HCT116 (cell line): ENCODE data around the gene PRKG1. TPM values are rescaled to one million over a fixed set of nuclear protein-coding genes. Genes with fewer than 3 reads are reported as not detected.

Experiments
- ATAC-seq: fragments of 200-7000 bp; cut with Tn5 transposase; 2 replicates; pipeline ENCODE4 v1.9.1; 2020; ENCODE audit warnings: mild to moderate bottlenecking, moderate library complexity
- BruUV-seq: library from RNA; stranded (reverse); fragments of 400-500 nt; replicated peaks from 2 replicates; lab custom pipeline; 2021; lab: Mats Ljungman, UMichigan
- CTCF ChIA-PET: fragments of 300-600 bp; sonication (Branson Sonifier 250); formaldehyde crosslinking; loops from one replicate; lab custom pipeline; 2021; ENCODE audit warnings: antibody characterized with exemption; lab: Charles Lee
- POLR2A ChIA-PET: fragments of 300-600, 350-600 bp; sonication (Branson Sonifier 250); formaldehyde crosslinking; loops from one replicate; lab custom pipeline; 2021; ENCODE audit warnings: antibody characterized with exemption; lab: Charles Lee
- RAD21 ChIA-PET, 2 experiments: fragments of 300-600 bp; sonication (Branson Sonifier 250); formaldehyde crosslinking; loops; one replicate each; lab custom pipeline; 2023; ENCODE audit warnings: low total read pairs in 2 of 2; ENCODE audit not compliant: uncharacterized antibody in 2 of 2, unreplicated experiment in 2 of 2, low non-redundant PET in 1 of 2; lab: Charles Lee
- DNase-seq: peaks from one replicate; pipeline ENCODE4 v3.0.0-alpha.2; 2010; ENCODE audit warnings: low read depth, low spot score
- H2AFZ ChIP-seq: fragments of 200-600 bp; shearing (Covaris generic), sonication (generic); 2 replicates; pipeline ENCODE4 v1.6.1; 2017; ENCODE audit warnings: low read depth, mixed run types, mixed read lengths, antibody characterized with exemption, low read length; ENCODE audit not compliant: poor library complexity, severe bottlenecking
- H3K27ac ChIP-seq: 2 replicates; pipeline ENCODE4 v1.5.1; 2012; ENCODE audit warnings: low read depth, low read length
- H3K27me3 ChIP-seq: fragments of 200-600 bp; sonication (generic); 2 replicates; pipeline ENCODE4 v1.6.1; 2016; ENCODE audit warnings: mixed run types, low read length, mixed read lengths; ENCODE audit not compliant: insufficient read depth
- H3K36me3 ChIP-seq, 2 experiments: fragments of 200-500 bp in 1 of 2; fragments of 200-600 bp in 1 of 2; sonication (Bioruptor generic) in 1 of 2; sonication (generic) in 1 of 2; 2 replicates each; pipeline versions ENCODE4 v1.5.1 to v1.6.1; 2014 to 2016; ENCODE audit warnings: low read length in 2 of 2, inconsistent platforms in 1 of 2, mixed read lengths in 1 of 2, mixed run types in 1 of 2; ENCODE audit not compliant: insufficient read depth in 2 of 2, control insufficient read depth in 1 of 2
- H3K4me1 ChIP-seq, 2 experiments: fragments of 200-600 bp in 1 of 2; sonication (generic) in 1 of 2; 2 replicates each; pipeline versions ENCODE4 v1.5.1 to v1.6.1; 2012 to 2017; ENCODE audit warnings: low read length in 2 of 2, inconsistent platforms in 1 of 2, mild to moderate bottlenecking in 1 of 2, mixed read lengths in 1 of 2, mixed run types in 1 of 2, moderate library complexity in 1 of 2; ENCODE audit not compliant: insufficient read depth in 2 of 2, control insufficient read depth in 1 of 2
- H3K4me2 ChIP-seq: fragments of 200-600 bp; sonication (generic); 2 replicates; pipeline ENCODE4 v1.6.1; 2017; ENCODE audit warnings: mixed run types, low read length, mixed read lengths
- H3K4me3 ChIP-seq, 2 experiments: fragments of 200-600 bp in 1 of 2; sonication (generic) in 1 of 2; replicated peaks in 1 of 2; 2 replicates each; pipeline ENCODE4 v1.5.1; 2011 to 2016; ENCODE audit warnings: low read length in 2 of 2, control low read depth in 1 of 2, low read depth in 1 of 2, mild to moderate bottlenecking in 1 of 2, mixed read lengths in 1 of 2, mixed run types in 1 of 2
- H3K79me2 ChIP-seq: fragments of 200-600 bp; sonication (generic); 2 replicates; pipeline ENCODE4 v1.6.1; 2017; ENCODE audit warnings: mild to moderate bottlenecking, mixed run types, low read length, moderate library complexity, mixed read lengths; ENCODE audit not compliant: insufficient read depth
- H3K9ac ChIP-seq: fragments of 200-600 bp; sonication (generic); 2 replicates; pipeline ENCODE4 v1.6.1; 2016; ENCODE audit warnings: low read length, mixed read lengths
- H3K9me2 ChIP-seq: fragments of 200-600 bp; sonication (generic), shearing (Covaris generic); 2 replicates; pipeline ENCODE4 v1.6.1; 2017; ENCODE audit warnings: mixed run types, mild to moderate bottlenecking, moderate library complexity; ENCODE audit not compliant: insufficient read depth
- H3K9me3 ChIP-seq, 2 experiments: fragments of 200-500 bp in 1 of 2; fragments of 200-600 bp in 1 of 2; sonication (Bioruptor generic) in 1 of 2; sonication (generic) in 1 of 2; 2 replicates each; pipeline ENCODE4 v1.6.1; 2014 to 2017; ENCODE audit warnings: low read length in 2 of 2, mixed read lengths in 2 of 2, inconsistent platforms in 1 of 2, low read depth in 1 of 2, mild to moderate bottlenecking in 1 of 2, mixed run types in 1 of 2, moderate library complexity in 1 of 2; ENCODE audit not compliant: control insufficient read depth in 1 of 2, insufficient read depth in 1 of 2
- H4K20me1 ChIP-seq: fragments of 200-600 bp; sonication (generic), shearing (Covaris generic); 2 replicates; pipeline ENCODE4 v1.6.1; 2017; ENCODE audit warnings: mixed run types, mild to moderate bottlenecking, moderate library complexity; ENCODE audit not compliant: insufficient read depth
- CBX3 ChIP-seq: IDR thresholded peaks from 2 replicates; pipeline ENCODE4 v1.6.1; 2012; ENCODE audit warnings: low read depth
- CTCF ChIP-seq, 3 experiments: fragments of 200-600 bp in 1 of 3; sonication (generic) in 1 of 3; IDR thresholded peaks in 2 of 3; conservative IDR thresholded peaks in 1 of 3; 2 replicates each; pipeline ENCODE4 v1.5.1; 2012 to 2017; ENCODE audit warnings: low read depth in 2 of 3, low read length in 2 of 3, antibody characterized with exemption in 1 of 3, borderline replicate concordance in 1 of 3, control low read depth in 1 of 3, mild to moderate bottlenecking in 1 of 3, mixed read lengths in 1 of 3, mixed run types in 1 of 3, moderate library complexity in 1 of 3; ENCODE audit not compliant: insufficient read depth in 1 of 3
- EZH2phosphoT487 ChIP-seq: fragments of 200-600 bp; IDR thresholded peaks from 2 replicates; pipeline ENCODE4 v1.6.1; 2018; ENCODE audit warnings: antibody characterized with exemption, borderline replicate concordance
- FOSL1 ChIP-seq: IDR thresholded peaks from 2 replicates; pipeline ENCODE4 v1.6.1; 2012; ENCODE audit warnings: low read depth
- JUND ChIP-seq: IDR thresholded peaks from 2 replicates; pipeline ENCODE4 v1.6.1; 2012
- REST ChIP-seq: IDR thresholded peaks from 2 replicates; pipeline ENCODE4 v1.6.1; 2012; ENCODE audit warnings: low read depth
- TCF7L2 ChIP-seq: IDR thresholded peaks from 2 replicates; pipeline ENCODE4 v1.7.0; 2011; ENCODE audit warnings: borderline replicate concordance, inconsistent platforms; ENCODE audit not compliant: insufficient read depth, insufficient read length; ENCODE audit errors: extremely low read depth
- YY1 ChIP-seq: IDR thresholded peaks from 2 replicates; pipeline ENCODE4 v1.6.1; 2011; ENCODE audit warnings: low read length, low read depth, moderate library complexity, mild to moderate bottlenecking; ENCODE audit not compliant: insufficient replicate concordance; ENCODE audit errors: extremely low read depth
- intact Hi-C: fragments of 100-400 bp; cut with micrococcal nuclease; formaldehyde crosslinking; loops from 2 replicates; pipeline ENCODE4 v1.10.0; 2022
- total RNA-seq: library from RNA; stranded (reverse); gene quantifications from one replicate; pipeline ENCODE4 v1.2.1, GENCODE V29; 2021; ENCODE audit not compliant: unreplicated experiment

Gene PRKG1
- total RNA-seq, 1 experiment from 2014 or later = 1.4 TPM

DNA sequence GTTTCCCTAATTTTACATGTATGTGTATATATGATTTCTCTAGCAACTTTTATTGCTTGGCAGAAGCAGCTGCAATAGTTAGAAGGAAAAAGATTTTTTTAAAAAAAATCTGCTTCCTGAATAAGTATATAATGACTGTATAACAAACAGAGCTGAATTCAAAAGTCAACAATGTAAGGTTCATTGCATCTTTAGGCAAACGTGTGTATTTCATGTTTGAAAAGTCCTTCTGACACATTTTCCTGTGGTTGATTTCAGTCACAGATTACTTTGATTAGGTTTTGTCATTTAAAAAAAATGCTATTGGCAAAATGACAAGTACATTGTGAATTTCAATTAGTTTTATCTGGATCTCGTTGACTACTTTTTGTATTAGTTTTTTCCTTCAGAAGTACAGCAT lies 394.1 kb downstream of the PRKG1 start:
- CTCF ChIA-PET = no interaction called here
- intact Hi-C loops = no loop called here
- no peaks in the 10 kb centered on the region for H3K9me2 ChIP-seq
- RAD21 ChIA-PET = no interaction called here
- no peak overlapping the region for H2AFZ ChIP-seq
- no peaks in the 10 kb centered on the region for H3K79me2 ChIP-seq
- POLR2A ChIA-PET = no interaction called here
- no peaks in the 10 kb centered on the region for H4K20me1 ChIP-seq
- no peak overlapping the region for H3K4me2 ChIP-seq
- H3K27ac ChIP-seq = no peak overlapping the region
- H3K9me3 ChIP-seq = no peaks in the 10 kb centered on the region
- no peaks in the 10 kb centered on the region for H3K4me1 ChIP-seq
- ATAC-seq (no peak), DNase-seq (no peak)
- H3K4me3 ChIP-seq = no peak overlapping the region
- TF ChIP-seq CBX3 = no peak
- no peak for TF ChIP-seq TCF7L2
- TF ChIP-seq CTCF (IDR thresholded peaks at IDR 0.05 in 2 of 3, conservative IDR thresholded peaks at IDR 0.05 in 1 of 3; ENCODE audit: borderline replicate concordance in 1 of 3, insufficient read depth in 1 of 3, low read depth in 2 of 3, low read length in 2 of 3) = no peak
- TF ChIP-seq JUND = no peak
- no peak for TF ChIP-seq REST
- TF ChIP-seq EZH2phosphoT487 = no peak
- no peak for TF ChIP-seq YY1
- no peak for TF ChIP-seq FOSL1
- TF ChIP-seq, all 23 proteins: peak for 0
- BruUV-seq = no TSS peak
- Histone ChIP-seq H3K9ac (no peak overlapping the region), H3K36me3 (no peaks in the 10 kb centered on the region), H3K27me3 (no peaks in the 10 kb centered on the region; the same call in 1 of the 2 replicates)
